ENCODE measurements around the gene TMCC2.
A peak's percentile ranks its signal among the peaks of the same experiment; 100 is the strongest.
"Not testable (repeated sequence)": the region's sequence is repeated elsewhere in the genome, so short reads cannot be mapped to it uniquely, and the experiment has no call there.

TMCC2 gene

GRCh38 chr1:205261946-205262691 lies 34.4 kb downstream of the TMCC2 start:
- peak in 1 of 5 experiments; percentile 27 for DNase-seq

DNA sequence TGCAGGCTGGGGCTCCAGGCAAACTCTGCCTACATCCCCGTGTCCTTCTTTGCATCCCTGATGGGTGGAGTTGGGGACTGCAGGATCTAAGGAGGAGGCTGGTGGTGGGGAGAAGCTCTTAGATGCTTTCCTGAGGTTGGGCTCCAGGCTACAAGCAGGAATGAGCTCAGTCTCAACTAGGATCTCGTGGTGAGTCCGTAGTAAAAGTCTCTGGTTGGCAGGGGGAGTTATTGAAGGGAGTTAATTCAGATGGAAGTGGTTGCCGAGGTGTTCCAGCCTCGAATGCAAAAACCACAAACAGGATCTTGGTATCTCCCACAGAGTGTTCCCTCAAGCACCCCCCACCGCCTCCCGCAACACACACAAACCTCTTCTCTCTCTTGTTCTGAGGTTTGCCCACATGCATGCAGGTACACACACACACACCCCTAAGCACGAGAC lies 35.0 kb downstream of the TMCC2 start:
- no peak for DNase-seq

DNA sequence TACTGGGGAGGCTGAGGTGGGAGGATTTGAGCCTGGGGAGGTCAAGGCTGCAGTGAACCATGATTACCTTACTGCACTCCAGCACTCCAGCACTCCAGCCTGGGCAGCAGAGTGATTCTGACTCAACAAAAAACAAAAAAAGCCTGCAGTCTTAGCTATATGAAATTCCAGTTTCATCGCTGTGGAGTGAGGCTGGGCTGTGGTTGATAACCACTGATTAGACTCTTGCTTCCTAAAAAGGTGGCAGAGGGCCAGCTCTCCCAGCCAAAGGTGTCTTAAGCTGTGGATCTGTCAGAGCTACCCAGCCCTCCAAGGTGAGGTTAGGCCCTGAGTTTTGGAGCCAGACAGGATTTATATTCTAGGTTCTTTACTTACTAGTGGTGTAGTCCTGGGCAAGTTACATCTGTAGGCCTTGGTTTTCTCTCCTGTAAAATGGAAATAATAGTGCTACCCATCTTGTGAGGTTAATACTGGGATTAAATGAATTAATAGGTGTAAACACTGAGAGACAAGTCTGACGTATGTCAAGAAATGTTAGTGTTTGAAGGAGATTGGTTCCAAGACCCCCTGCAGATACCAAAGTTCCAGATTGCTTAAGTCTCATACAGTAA lies 35.9 kb downstream of the TMCC2 start:
- no peak for DNase-seq

DNA sequence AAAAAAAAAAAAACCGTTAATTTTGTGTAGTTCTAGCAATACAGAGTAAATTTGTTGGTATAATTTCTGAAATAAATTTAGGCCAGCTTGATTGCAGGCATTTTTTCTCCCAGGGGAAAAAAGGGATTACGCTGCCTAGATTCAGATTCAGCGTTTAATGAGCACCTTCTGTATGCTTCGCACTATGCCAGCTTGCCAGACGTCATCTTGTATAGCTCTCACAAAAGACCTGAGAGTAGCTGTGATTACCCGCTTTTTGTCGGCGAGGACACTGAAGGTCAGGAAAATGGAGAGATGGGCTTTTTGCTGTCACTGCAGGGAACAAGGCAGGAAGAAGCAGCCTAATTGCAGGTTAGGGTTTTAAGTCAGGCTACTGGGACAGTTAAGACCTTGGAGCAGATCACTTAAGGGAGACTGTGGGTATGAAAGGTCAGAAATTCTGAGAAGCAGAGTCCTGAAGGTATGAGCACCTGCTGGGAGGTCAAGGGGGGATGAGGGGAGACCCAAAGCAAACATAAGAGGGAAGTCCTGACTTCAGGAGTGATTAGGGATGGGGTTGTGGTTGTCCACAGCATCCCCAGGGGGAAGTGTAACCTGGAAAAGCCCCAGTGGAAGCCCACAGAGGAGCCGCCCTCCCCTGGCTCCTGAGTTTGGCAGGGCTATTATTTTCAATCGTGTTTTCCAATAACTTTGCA lies 39.0 kb downstream of the TMCC2 start:
- no peak for DNase-seq

DNA sequence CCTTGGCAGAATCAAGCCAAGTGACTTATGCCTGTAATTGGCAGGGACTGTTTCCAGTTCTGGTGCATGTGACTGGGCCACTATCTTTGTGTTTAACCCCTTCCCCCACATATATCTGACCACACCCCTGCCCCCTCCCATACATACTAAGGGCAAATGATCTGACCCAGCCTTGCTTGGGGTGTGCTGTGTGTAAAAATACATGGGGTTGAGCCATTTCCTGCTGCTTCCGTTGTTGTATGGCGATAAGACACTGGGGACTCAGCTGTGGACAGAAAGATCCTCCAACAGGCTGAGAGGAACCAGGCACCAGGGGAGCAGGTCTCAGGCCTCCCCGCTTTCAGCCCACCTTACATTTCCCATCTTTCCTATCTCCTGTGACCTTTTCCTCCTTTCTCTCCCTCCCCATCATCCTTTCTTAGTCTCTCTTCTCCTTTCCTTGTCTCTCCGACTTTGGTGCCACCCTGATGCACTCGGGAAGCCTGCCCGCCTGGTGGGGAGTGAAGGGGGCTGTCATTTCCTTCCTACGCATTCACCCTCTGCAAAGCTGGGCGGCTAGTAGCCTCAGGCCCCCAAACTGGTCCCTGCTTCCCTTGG lies 39.7 kb downstream of the TMCC2 start:
- DNase-seq: no peak

GRCh38 chr1:205268846-205269680 lies 41.3 kb downstream of the TMCC2 start:
- DNase-seq: no peak

GRCh38 chr1:205269711-205270110 lies 42.0 kb downstream of the TMCC2 start:
- no peak for DNase-seq

DNA sequence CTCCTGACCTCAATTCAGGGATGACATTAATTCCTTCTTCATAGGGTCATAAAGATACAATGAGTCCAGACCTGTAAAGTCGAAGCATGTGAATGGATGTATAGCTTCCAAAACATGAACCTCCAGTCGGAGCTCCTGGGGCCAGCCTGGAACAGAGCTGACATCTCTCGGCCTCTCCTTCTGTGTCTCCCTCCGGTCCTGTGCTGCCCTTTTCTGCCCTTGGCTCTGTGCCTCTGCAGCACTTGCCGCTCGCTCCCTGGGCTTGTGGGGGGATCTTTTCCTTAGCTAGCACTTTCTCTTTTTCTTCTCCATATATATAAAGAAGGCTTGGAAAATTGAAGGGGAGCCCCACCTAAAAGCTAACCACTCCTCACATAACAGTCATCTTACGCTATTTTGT lies 42.5 kb downstream of the TMCC2 start:
- no peak for DNase-seq

- DNase-seq: no peak
Measured at GRCh38 chr1:205270764-205271163, 43.0 kb downstream of the TMCC2 start.

DNA sequence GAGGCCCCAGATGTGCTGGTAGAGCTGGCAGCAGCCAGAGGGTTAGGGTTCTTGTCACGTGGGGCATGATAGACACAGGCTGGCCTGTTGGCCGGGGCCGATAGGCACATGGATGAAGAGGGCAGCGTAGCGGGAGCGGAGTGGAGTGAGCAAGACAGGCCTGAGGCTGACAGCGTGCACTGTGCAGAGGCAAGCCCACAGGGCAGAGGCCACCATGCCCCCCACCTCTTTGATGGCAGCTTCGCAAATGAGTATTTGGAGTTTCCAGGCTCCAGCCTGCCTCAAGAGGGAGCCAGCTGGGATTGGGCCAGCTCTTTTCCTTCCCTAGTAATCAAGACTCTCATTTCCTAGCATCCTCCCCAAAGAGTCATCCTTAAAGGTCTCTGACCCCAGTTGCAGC lies 43.5 kb downstream of the TMCC2 start:
- no peak for DNase-seq

DNA sequence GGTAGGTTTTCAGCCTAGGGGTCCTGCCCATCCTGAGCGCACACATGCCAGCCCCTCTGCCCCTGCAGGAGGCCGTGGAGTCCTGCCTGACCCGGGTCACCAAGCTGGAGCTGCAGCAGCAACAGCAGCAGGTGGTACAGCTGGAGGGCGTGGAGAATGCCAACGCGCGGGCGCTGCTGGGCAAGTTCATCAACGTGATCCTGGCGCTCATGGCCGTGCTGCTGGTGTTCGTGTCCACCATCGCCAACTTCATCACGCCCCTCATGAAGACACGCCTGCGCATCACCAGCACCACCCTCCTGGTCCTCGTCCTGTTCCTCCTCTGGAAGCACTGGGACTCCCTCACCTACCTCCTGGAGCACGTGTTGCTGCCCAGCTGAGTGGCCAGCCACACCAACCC lies 44.0 kb downstream of the TMCC2 start:
- DNase-seq: no peak

GRCh38 chr1:205272536-205272935 lies 44.8 kb downstream of the TMCC2 start:
- no peak for DNase-seq

DNA sequence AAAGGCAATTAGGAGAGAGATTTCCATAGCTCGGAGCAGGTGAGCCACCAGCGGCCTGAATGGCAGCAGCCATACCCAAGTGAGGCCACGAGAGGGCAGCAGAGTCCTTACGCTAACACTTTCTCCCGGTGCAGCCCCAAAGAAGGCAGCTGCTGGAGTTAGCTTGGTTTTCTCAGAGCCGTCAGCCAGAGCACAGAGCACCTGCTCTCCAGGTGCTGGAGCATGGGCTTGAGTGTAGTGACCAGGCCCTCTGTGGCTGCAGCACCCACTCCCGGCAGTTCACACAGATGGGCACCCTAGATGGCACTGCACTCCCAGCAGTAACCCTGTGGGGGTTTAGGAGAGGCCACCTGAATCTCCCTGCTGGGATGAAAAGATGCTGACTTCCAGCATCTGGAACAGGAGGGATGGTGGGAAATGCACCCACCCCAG lies 45.8 kb downstream of the TMCC2 start:
- DNase-seq: peak; percentile 65 to 79 (median 75)

- no peak for DNase-seq
Measured at GRCh38 chr1:205274041-205274691, 46.4 kb downstream of the TMCC2 start.

DNA sequence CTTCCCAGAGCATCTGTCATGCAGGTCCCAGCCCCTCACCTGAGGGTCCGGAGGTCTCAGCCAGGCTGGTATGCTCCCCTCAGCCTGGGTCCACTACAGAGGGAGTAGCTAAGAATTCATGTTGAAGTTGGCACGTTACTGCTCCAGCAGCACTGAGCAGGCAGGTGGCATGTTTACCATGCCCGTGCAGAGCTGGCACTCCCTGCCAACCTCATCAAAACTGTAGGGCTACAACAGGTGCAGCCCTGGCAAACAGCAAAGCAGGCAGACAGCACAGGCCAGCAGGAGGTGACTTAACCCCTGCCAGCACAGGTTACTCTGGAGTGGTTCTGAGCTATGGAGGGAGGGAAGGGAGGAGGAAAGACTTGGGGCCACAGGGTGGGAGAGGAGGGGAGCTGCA lies 47.4 kb downstream of the TMCC2 start:
- peak in 1 of 5 experiments; percentile 47 for DNase-seq

- no peak for DNase-seq
Measured at GRCh38 chr1:205275916-205276688, 48.4 kb downstream of the TMCC2 start.

GRCh38 chr1:205276689-205277065 lies 48.9 kb downstream of the TMCC2 start:
- DNase-seq: no peak

GRCh38 chr1:205279986-205280385 lies 52.2 kb downstream of the TMCC2 start:
- peak in 1 of 5 experiments; percentile 21 for DNase-seq

GRCh38 chr1:205280666-205281395 lies 53.1 kb downstream of the TMCC2 start:
- not testable (repeated sequence) for DNase-seq

All from T-helper 2 cell (primary cell).